ENCODE measurements around the gene IMPA2. TPM values are rescaled to one million over a fixed set of nuclear protein-coding genes. Genes with fewer than 3 reads are reported as not detected.

IMPA2 gene
- total RNA-seq, 1 donor from 2014 or later, result 54.2 TPM

DNA sequence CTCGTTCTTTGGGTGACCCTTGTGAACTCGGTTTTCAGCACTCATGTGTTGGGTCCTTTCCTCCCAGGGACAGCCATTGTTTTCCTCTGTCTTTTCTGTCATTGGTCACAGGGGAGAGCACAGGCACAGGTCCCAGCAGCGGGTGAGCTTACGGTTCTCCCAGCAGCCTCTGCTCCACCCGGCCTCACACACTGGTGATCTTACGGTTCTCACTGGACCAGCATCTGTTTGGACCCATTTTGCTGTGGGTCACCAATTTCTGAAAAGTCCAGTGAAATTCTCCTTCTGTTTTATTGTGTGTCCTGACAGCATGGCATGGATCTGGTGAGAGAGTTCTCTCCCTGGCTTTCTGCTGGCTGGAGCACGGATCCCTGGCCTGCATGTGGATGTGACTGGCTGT, 62.5 kb downstream of the IMPA2 start:
- H3K4me3 ChIP-seq, result no peak overlapping the region
- no peak for TF ChIP-seq CTCF (IDR thresholded peaks at IDR 0.05)
- DNase-seq (no peak), ATAC-seq (no peak)
- H3K27me3 ChIP-seq (ENCODE audit: low read depth), result no peaks in the 10 kb centered on the region
- H3K4me1 ChIP-seq, result peaks cover 6% of the 10 kb centered on the region
- H3K9me3 ChIP-seq, result no peaks in the 10 kb centered on the region
- intact Hi-C loops (cut with DNase I), result no loop called here
- H3K36me3 ChIP-seq, result no peaks in the 10 kb centered on the region
- H3K27ac ChIP-seq, result no peak overlapping the region

GRCh38 chr18:12044591-12044990, 63.3 kb downstream of the IMPA2 start:
- no peak for TF ChIP-seq CTCF (IDR thresholded peaks at IDR 0.05)
- Histone ChIP-seq H3K27me3 (ENCODE audit: low read depth) (no peaks in the 10 kb centered on the region), H3K4me3 (no peak overlapping the region), H3K27ac (no peak overlapping the region), H3K9me3 (no peaks in the 10 kb centered on the region), H3K36me3 (no peaks in the 10 kb centered on the region), H3K4me1 (no peaks in the 10 kb centered on the region)
- intact Hi-C loops (cut with DNase I), result no loop called here
- ATAC-seq (no peak), DNase-seq (no peak)

GRCh38 chr18:12046046-12046750, 64.9 kb downstream of the IMPA2 start:
- TF ChIP-seq CTCF (IDR thresholded peaks at IDR 0.05), result no peak
- intact Hi-C loops (cut with DNase I), result no loop called here
- no peak for DNase-seq
- no peaks in the 10 kb centered on the region for H3K36me3 ChIP-seq
- H3K4me3 ChIP-seq, result no peak overlapping the region
- H3K27me3 ChIP-seq (ENCODE audit: low read depth), result no peaks in the 10 kb centered on the region
- no peaks in the 10 kb centered on the region for H3K4me1 ChIP-seq
- H3K9me3 ChIP-seq, result no peaks in the 10 kb centered on the region
- H3K27ac ChIP-seq, result no peak overlapping the region
- ATAC-seq, result no peak

- no peak for DNase-seq
These were observed 65.5 kb downstream of the IMPA2 start for GRCh38 chr18:12046751-12047335.

More at GRCh38 chr18:12046751-12047335, 65.5 kb downstream of the IMPA2 start:
- intact Hi-C loops (cut with DNase I), result no loop called here
- no peak overlapping the region for H3K4me3 ChIP-seq
- H3K9me3 ChIP-seq, result no peaks in the 10 kb centered on the region
- no peak for TF ChIP-seq CTCF (IDR thresholded peaks at IDR 0.05)
- H3K36me3 ChIP-seq, result no peaks in the 10 kb centered on the region
- no peaks in the 10 kb centered on the region for H3K27me3 ChIP-seq (ENCODE audit: low read depth)
- no peak overlapping the region for H3K27ac ChIP-seq
- no peaks in the 10 kb centered on the region for H3K4me1 ChIP-seq
- ATAC-seq, result peak in 1 of 2 donors; percentile 9
